SU-DHL-6 (cell line): ENCODE measurements around the gene NUMA1.

Experiments
- H2AFZ ChIP-seq: fragments of 200-600 bp; sonication (generic); 2 replicates; pipeline ENCODE4 v1.6.1; 2014; ENCODE audit warnings: low read depth, mild to moderate bottlenecking, moderate library complexity, mixed read lengths, antibody characterized with exemption, low read length; ENCODE audit not compliant: severe bottlenecking
- H3F3A ChIP-seq: fragments of 200-600 bp; shearing (Covaris generic); 2 replicates; pipeline ENCODE4 v1.6.0; 2016; ENCODE audit warnings: antibody characterized with exemption, mild to moderate bottlenecking; ENCODE audit not compliant: insufficient read depth
- H3K27ac ChIP-seq: fragments of 200-600 bp; sonication (generic); 2 replicates; pipeline ENCODE4 v1.5.1; 2016; ENCODE audit warnings: low read depth, mild to moderate bottlenecking, low read length, moderate library complexity, mixed read lengths
- H3K27me3 ChIP-seq: fragments of 200-600 bp; sonication (generic), shearing (Covaris generic); 2 replicates; pipeline ENCODE4 v1.6.0; 2014; ENCODE audit warnings: mild to moderate bottlenecking, low read length
- H3K36me3 ChIP-seq: fragments of 200-600 bp; sonication (generic); 2 replicates; pipeline ENCODE4 v1.6.1; 2014; ENCODE audit warnings: mild to moderate bottlenecking, low read length, mixed read lengths
- H3K4me2 ChIP-seq: fragments of 300-600, 200-600 bp; shearing (Covaris generic), sonication (generic); 2 replicates; pipeline ENCODE4 v1.6.0; 2014; ENCODE audit warnings: low read length, low read depth, mild to moderate bottlenecking; ENCODE audit not compliant: poor library complexity, severe bottlenecking
- H3K4me3 ChIP-seq: fragments of 200-600 bp; sonication (generic); 2 replicates; pipeline ENCODE4 v1.5.1; 2014; ENCODE audit warnings: antibody characterized with exemption, low read length, mild to moderate bottlenecking, mixed read lengths; ENCODE audit not compliant: insufficient read depth, poor library complexity, severe bottlenecking
- H3K79me2 ChIP-seq: fragments of 200-600 bp; sonication (generic); 2 replicates; pipeline ENCODE4 v1.6.1; 2014; ENCODE audit warnings: mild to moderate bottlenecking, low read length, moderate library complexity; ENCODE audit not compliant: insufficient read depth
- H3K9ac ChIP-seq: fragments of 200-600 bp; sonication (generic); 2 replicates; pipeline ENCODE4 v1.7.0; 2014; ENCODE audit warnings: mild to moderate bottlenecking, low read length
- H3K9me2 ChIP-seq: fragments of 200-600 bp; sonication (generic); replicated peaks from 2 replicates; pipeline ENCODE4 v1.6.1; 2014; ENCODE audit warnings: low read length; ENCODE audit not compliant: insufficient read depth
- H3K9me3 ChIP-seq: fragments of 200-600 bp; sonication (generic); 2 replicates; pipeline ENCODE4 v1.6.1; 2014; ENCODE audit warnings: low read length, mixed read lengths; ENCODE audit not compliant: insufficient read depth
- H4K20me1 ChIP-seq: fragments of 200-600 bp; sonication (generic); 2 replicates; pipeline ENCODE4 v1.6.1; 2014; ENCODE audit warnings: low read depth, mild to moderate bottlenecking, antibody characterized with exemption, low read length, moderate library complexity, mixed read lengths
- CTCF ChIP-seq: fragments of 200-600 bp; sonication (generic); IDR thresholded peaks from one replicate; pipeline ENCODE4 v1.5.1; 2017; ENCODE audit warnings: antibody characterized with exemption, mild to moderate bottlenecking, low read length, moderate library complexity; ENCODE audit not compliant: insufficient read depth, poor library complexity, severe bottlenecking
- EZH2phosphoT487 ChIP-seq: fragments of 200-600 bp; sonication (generic), shearing (Covaris generic); conservative IDR thresholded peaks from 2 replicates; pipeline ENCODE4 v1.6.1; 2018; ENCODE audit warnings: mild to moderate bottlenecking, antibody characterized with exemption, low read length, moderate library complexity, mixed read lengths

Gene NUMA1

GRCh38 chr11:72085621-72086351 is 5.4 kb upstream of the NUMA1 start:
- Histone ChIP-seq H3K9ac (no peak overlapping the region), H3K79me2 (no peaks in the 10 kb centered on the region), H3K4me2 (no peak overlapping the region), H3K9me3 (no peaks in the 10 kb centered on the region), H3K27ac (no peak overlapping the region), H3K36me3 (no peaks in the 10 kb centered on the region), H4K20me1 (no peaks in the 10 kb centered on the region), H2AFZ (no peak overlapping the region), H3F3A (peaks cover 13% of the 10 kb centered on the region; the same call in 1 of the 2 replicates), H3K27me3 (no peaks in the 10 kb centered on the region), H3K4me3 (no peak overlapping the region), H3K9me2 (no peaks in the 10 kb centered on the region)
- TF ChIP-seq CTCF (no peak), EZH2phosphoT487 (no peak)

DNA sequence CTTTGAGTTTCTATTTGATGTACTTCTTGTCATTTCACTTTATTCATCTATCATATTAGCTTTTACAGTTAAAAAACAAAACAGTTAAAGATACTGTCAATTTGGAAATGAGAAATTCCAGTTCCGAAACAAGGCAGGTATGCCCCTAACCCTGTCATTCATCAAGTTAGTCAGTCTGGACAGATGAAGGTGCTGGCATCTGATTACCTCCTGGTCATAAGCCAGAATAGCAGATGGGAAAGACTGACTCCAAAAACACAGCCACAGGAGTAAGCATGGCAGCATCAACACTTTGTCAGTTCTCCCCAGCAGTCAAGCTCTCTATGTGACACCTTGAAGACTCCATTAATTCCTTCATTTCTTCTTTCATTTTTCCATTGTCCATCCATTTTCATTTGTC is 4.6 kb upstream of the NUMA1 start:
- Histone ChIP-seq H3K27ac (no peak overlapping the region), H3K9ac (no peak overlapping the region), H3F3A (peaks cover 13% of the 10 kb centered on the region; the same call in 1 of the 2 replicates), H3K79me2 (peaks cover 2% of the 10 kb centered on the region), H3K9me3 (no peaks in the 10 kb centered on the region), H3K27me3 (no peaks in the 10 kb centered on the region), H3K9me2 (no peaks in the 10 kb centered on the region), H3K4me2 (no peak overlapping the region), H4K20me1 (no peaks in the 10 kb centered on the region), H3K36me3 (no peaks in the 10 kb centered on the region), H2AFZ (no peak overlapping the region), H3K4me3 (no peak overlapping the region)
- TF ChIP-seq EZH2phosphoT487: no peak

DNA sequence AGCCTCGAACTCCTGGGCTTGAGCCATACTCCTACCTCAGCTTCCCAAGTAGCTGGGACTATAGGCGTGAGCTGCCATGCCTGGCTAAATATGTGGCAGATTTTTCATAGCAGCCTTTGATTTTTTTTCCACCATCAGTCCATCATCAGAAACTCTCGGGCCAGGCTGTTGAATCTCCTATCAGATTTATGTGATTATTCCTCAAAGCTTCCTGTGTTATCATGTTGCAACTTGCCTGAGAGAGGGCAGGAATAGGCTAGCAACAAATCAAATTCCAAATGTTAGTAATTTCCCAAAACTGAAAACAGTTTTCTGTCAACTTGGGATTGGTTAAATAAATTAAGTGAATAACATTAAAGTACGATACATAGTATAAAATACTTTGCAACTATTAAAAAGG is 3.7 kb upstream of the NUMA1 start:
- no peak overlapping the region for H3K9ac ChIP-seq
- TF ChIP-seq CTCF (no peak), EZH2phosphoT487 (no peak)
- H3K4me3 ChIP-seq: no peak overlapping the region
- H3F3A ChIP-seq: peaks cover 13% of the 10 kb centered on the region; the same call in 1 of the 2 replicates
- H3K36me3 ChIP-seq: no peaks in the 10 kb centered on the region
- H3K9me3 ChIP-seq: no peaks in the 10 kb centered on the region
- no peak overlapping the region for H3K4me2 ChIP-seq
- no peaks in the 10 kb centered on the region for H4K20me1 ChIP-seq
- no peaks in the 10 kb centered on the region for H3K9me2 ChIP-seq
- H3K79me2 ChIP-seq: peaks cover 11% of the 10 kb centered on the region
- no peak overlapping the region for H3K27ac ChIP-seq
- H3K27me3 ChIP-seq: no peaks in the 10 kb centered on the region
- H2AFZ ChIP-seq: no peak overlapping the region

- H3K27ac ChIP-seq: no peak overlapping the region
- no peak overlapping the region for H3K4me2 ChIP-seq
- peaks cover 13% of the 10 kb centered on the region; the same call in 1 of the 2 replicates for H3F3A ChIP-seq
- no peak overlapping the region for H3K4me3 ChIP-seq
- no peaks in the 10 kb centered on the region for H3K36me3 ChIP-seq
- no peaks in the 10 kb centered on the region for H4K20me1 ChIP-seq
- no peak overlapping the region for H3K9ac ChIP-seq
- H2AFZ ChIP-seq: no peak overlapping the region
- no peaks in the 10 kb centered on the region for H3K9me2 ChIP-seq
- H3K9me3 ChIP-seq: no peaks in the 10 kb centered on the region
- no peaks in the 10 kb centered on the region for H3K27me3 ChIP-seq
- TF ChIP-seq EZH2phosphoT487 (no peak), CTCF (no peak)
- peaks cover 17% of the 10 kb centered on the region for H3K79me2 ChIP-seq
Observed at GRCh38 chr11:72083414-72083813, 3.1 kb upstream of the NUMA1 start.
